ENCODE measurements around the gene PRSS22. TPM values are rescaled to one million over a fixed set of nuclear protein-coding genes. Genes with fewer than 3 reads are reported as not detected.

Gene PRSS22
- polyA plus RNA-seq, 1 donor (not counting 4 experiments of a cell fraction or from before 2014, with no cell fraction given), result 2.2 TPM

DNA sequence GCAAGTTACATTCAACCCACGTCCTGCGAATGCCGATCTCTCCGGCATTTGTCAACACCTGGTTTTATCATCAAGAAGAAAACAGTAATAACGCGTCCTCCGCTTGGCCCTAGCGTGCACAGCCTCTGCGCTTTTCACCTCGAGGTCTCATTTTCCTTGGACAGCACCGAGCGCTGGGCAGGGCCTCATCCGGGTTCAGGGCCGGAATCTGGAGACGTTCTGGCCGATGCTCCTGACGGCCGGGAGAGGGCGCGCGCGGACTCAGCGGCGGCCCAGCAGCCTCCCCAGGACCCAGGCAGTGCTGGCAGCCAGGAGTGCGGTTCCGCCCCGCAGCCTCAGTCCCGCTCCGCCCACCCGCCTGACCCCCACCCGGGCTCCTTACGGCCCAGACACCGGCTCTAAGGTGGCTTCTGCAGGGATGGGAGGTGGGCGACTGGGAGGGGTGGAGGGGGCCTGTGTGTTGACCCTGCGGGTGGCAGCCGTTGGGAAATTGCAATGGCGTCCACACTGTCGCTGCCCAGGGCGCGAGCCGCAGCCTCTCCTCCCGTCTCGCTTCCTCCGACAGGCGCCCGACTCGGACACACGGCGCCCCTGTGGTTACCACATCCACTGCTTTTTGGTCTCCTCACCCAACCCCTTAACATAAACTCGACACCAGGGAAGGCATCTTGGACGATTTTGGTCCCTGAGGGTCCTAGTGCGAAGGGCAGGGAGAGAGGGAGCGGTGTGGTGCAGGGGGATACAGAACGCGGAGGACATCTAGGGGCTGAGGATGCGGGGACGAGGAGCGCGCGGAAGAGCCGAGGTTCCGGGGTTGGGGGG lies 46.3 kb upstream of the PRSS22 start:
- Histone ChIP-seq H3K9ac (ENCODE audit: control insufficient read depth, extremely low read depth, insufficient read depth, low read length) (peak overlapping the region; percentile 86), H4K20me1 (ENCODE audit: control insufficient read depth, extremely low read depth, insufficient read depth, low read length) (no peaks in the 10 kb centered on the region), H3K36me3 (ENCODE audit: control insufficient read depth in 2 of 2, extremely low read depth in 1 of 2, insufficient read depth in 2 of 2, low read length in 2 of 2) (no peaks in the 10 kb centered on the region), H3K4me3 (ENCODE audit: control insufficient read depth in 2 of 3, extremely low read depth in 1 of 3, insufficient read depth in 2 of 3, low read depth in 1 of 3, low read length in 3 of 3) (peak overlapping the region; percentile 67 to 94 (median 75)), H2AFZ (ENCODE audit: control insufficient read depth, low read length) (peak overlapping the region; percentile 98), H3K27me3 (ENCODE audit: control insufficient read depth, extremely low read depth, insufficient read depth, low read length) (no peaks in the 10 kb centered on the region), H3K9me1 (ENCODE audit: control insufficient read depth, extremely low read depth, insufficient read depth, low read length) (no peaks in the 10 kb centered on the region), H3K4me2 (ENCODE audit: control insufficient read depth, extremely low read depth, insufficient read depth, low read depth, low read length) (peak overlapping the region; percentile 81), H3K79me2 (ENCODE audit: control insufficient read depth, insufficient read depth, low read length) (no peaks in the 10 kb centered on the region), H3K4me1 (ENCODE audit: control insufficient read depth, extremely low read depth, insufficient read depth, low read length) (peaks cover 11% of the 10 kb centered on the region), H3K27ac (ENCODE audit: control insufficient read depth, insufficient read depth, low read length) (peak overlapping the region; percentile 70), H3K9me3 (ENCODE audit: control insufficient read depth, low read depth, low read length) (no peaks in the 10 kb centered on the region)
- FAIRE-seq (no peak), DNase-seq (ENCODE audit: low read depth, low spot score) (no peak)
- dilution Hi-C loops (cut with MboI; ENCODE audit: extremely low pct_ligation_motif_present, low sequenced_read_pairs), result no loop called here
- TF ChIP-seq, protein P1, sequence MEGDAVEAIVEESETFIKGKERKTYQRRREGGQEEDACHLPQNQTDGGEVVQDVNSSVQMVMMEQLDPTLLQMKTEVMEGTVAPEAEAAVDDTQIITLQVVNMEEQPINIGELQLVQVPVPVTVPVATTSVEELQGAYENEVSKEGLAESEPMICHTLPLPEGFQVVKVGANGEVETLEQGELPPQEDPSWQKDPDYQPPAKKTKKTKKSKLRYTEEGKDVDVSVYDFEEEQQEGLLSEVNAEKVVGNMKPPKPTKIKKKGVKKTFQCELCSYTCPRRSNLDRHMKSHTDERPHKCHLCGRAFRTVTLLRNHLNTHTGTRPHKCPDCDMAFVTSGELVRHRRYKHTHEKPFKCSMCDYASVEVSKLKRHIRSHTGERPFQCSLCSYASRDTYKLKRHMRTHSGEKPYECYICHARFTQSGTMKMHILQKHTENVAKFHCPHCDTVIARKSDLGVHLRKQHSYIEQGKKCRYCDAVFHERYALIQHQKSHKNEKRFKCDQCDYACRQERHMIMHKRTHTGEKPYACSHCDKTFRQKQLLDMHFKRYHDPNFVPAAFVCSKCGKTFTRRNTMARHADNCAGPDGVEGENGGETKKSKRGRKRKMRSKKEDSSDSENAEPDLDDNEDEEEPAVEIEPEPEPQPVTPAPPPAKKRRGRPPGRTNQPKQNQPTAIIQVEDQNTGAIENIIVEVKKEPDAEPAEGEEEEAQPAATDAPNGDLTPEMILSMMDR (optimal IDR thresholded peaks at IDR 0.05 in 1 of 3, IDR thresholded peaks at IDR 0.05 in 1 of 3, conservative IDR thresholded peaks at IDR 0.05 in 1 of 3; ENCODE audit: extremely low read depth in 1 of 3, insufficient read depth in 2 of 3, low read length in 3 of 3), result peak; percentile 80 to 94 (median 90)
- TF ChIP-seq EZH2 (IDR thresholded peaks at IDR 0.05; ENCODE audit: low read length), result no peak

DNA sequence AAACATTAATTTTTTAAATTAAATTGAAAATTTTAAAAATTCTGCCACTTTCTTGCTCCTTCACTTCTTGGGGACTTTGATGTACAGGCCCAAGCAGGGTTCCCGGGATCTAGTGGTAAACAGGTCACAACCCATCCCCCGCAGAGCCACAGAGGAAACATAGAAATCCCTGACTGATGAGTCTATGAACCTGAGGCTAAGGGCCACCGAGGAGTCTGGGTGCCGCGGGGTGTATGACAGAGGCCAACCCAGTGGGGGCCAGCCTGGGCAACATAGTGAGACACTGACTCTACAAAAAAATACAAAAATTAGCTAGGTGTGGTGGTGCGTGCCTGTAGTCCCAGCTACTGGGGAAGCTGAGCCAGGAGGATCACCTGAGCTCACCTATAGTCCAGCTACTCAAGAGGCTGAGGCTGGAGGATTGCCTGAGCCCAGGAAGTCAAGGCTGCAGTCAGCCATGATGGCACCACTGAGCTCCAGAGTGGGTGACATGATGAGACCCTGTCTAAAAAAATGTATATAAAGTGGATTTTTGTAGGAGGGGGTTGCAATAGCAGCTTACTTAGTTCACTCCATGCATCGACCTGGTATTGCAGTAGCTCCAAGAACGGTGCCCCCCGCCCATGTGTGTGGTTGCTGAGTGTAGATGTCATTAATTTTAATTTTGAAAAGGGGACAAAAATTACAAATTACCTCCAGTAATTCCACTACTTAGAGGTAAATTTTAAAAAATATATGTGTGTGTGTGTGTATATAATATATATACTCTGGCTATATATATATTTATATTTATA lies 44.6 kb upstream of the PRSS22 start:
- TF ChIP-seq, protein P1 (optimal IDR thresholded peaks at IDR 0.05 in 1 of 3, IDR thresholded peaks at IDR 0.05 in 1 of 3, conservative IDR thresholded peaks at IDR 0.05 in 1 of 3; ENCODE audit: extremely low read depth in 1 of 3, insufficient read depth in 2 of 3, low read length in 3 of 3), result no peak
- TF ChIP-seq EZH2 (IDR thresholded peaks at IDR 0.05; ENCODE audit: low read length), result no peak
- no peaks in the 10 kb centered on the region for H3K79me2 ChIP-seq (ENCODE audit: control insufficient read depth, insufficient read depth, low read length)
- no peak overlapping the region for H3K27ac ChIP-seq (ENCODE audit: control insufficient read depth, insufficient read depth, low read length)
- peaks cover 11% of the 10 kb centered on the region for H3K4me1 ChIP-seq (ENCODE audit: control insufficient read depth, extremely low read depth, insufficient read depth, low read length)
- H2AFZ ChIP-seq (ENCODE audit: control insufficient read depth, low read length), result no peak overlapping the region
- H3K27me3 ChIP-seq (ENCODE audit: control insufficient read depth, extremely low read depth, insufficient read depth, low read length), result no peaks in the 10 kb centered on the region
- no peak overlapping the region for H3K9ac ChIP-seq (ENCODE audit: control insufficient read depth, extremely low read depth, insufficient read depth, low read length)
- no peak overlapping the region for H3K4me2 ChIP-seq (ENCODE audit: control insufficient read depth, extremely low read depth, insufficient read depth, low read depth, low read length)
- H4K20me1 ChIP-seq (ENCODE audit: control insufficient read depth, extremely low read depth, insufficient read depth, low read length), result no peaks in the 10 kb centered on the region
- DNase-seq (ENCODE audit: low read depth, low spot score) (no peak), FAIRE-seq (no peak)
- H3K9me3 ChIP-seq (ENCODE audit: control insufficient read depth, low read depth, low read length), result no peaks in the 10 kb centered on the region
- peaks cover 0 to 1% of the 10 kb centered on the region in 2 experiments for H3K36me3 ChIP-seq (ENCODE audit: control insufficient read depth in 2 of 2, extremely low read depth in 1 of 2, insufficient read depth in 2 of 2, low read length in 2 of 2)
- no peaks in the 10 kb centered on the region for H3K9me1 ChIP-seq (ENCODE audit: control insufficient read depth, extremely low read depth, insufficient read depth, low read length)
- no peak overlapping the region for H3K4me3 ChIP-seq (ENCODE audit: control insufficient read depth in 2 of 3, extremely low read depth in 1 of 3, insufficient read depth in 2 of 3, low read depth in 1 of 3, low read length in 3 of 3)
- dilution Hi-C loops (cut with MboI; ENCODE audit: extremely low pct_ligation_motif_present, low sequenced_read_pairs), result no loop called here
